HepG2 (cell line): ENCODE data around the gene ATIC. TPM values are rescaled to one million over a fixed set of nuclear protein-coding genes. Genes with fewer than 3 reads are reported as not detected.

Experiments
- BORCS8-MEF2B ChIP-seq: sonication (generic); formaldehyde crosslinking; IDR thresholded peaks from 2 replicates; pipeline ENCODE4 v1.8.0; 2022; ENCODE audit warnings: mild to moderate bottlenecking, missing genetic modification reagents
- E2F2 ChIP-seq: sonication (generic); formaldehyde crosslinking; IDR thresholded peaks from 2 replicates; pipeline ENCODE4 v1.4.0; 2020; ENCODE audit warnings: missing genetic modification reagents, borderline replicate concordance
- HIVEP1 ChIP-seq: sonication (generic); formaldehyde crosslinking; IDR thresholded peaks from 2 replicates; pipeline ENCODE4 v1.4.0; 2020; ENCODE audit warnings: mild to moderate bottlenecking, missing genetic modification reagents
- MAZ ChIP-seq, 2 experiments: sonication (generic) in 1 of 2; formaldehyde crosslinking in 1 of 2; IDR thresholded peaks; 2 replicates each; pipeline versions ENCODE4 v1.5.0 to v1.6.1; 2012 to 2020; ENCODE audit warnings: low read depth in 2 of 2, mild to moderate bottlenecking in 2 of 2, borderline replicate concordance in 1 of 2, improper control_type of control experiment in 1 of 2, low read length in 1 of 2, missing genetic modification reagents in 1 of 2, moderate library complexity in 1 of 2
- MTERF4 ChIP-seq: sonication (generic); formaldehyde crosslinking; IDR thresholded peaks from 2 replicates; pipeline ENCODE4 v1.8.0; 2023; ENCODE audit warnings: mild to moderate bottlenecking, missing genetic modification reagents
- NFKBIZ ChIP-seq: IDR thresholded peaks from 2 replicates; pipeline ENCODE4 v1.6.1; 2018; ENCODE audit warnings: missing genetic modification reagents, missing compliant biosample characterization
- REL ChIP-seq: sonication (generic); formaldehyde crosslinking; conservative IDR thresholded peaks from 2 replicates; pipeline ENCODE4 v1.8.0; 2022; ENCODE audit warnings: mild to moderate bottlenecking, missing genetic modification reagents, moderate library complexity
- TAF1 ChIP-seq: sonication (generic); formaldehyde crosslinking; IDR thresholded peaks from 2 replicates; pipeline ENCODE4 v1.4.0; 2020; ENCODE audit warnings: missing genetic modification reagents
- ZBTB14 ChIP-seq: sonication (generic); formaldehyde crosslinking; IDR thresholded peaks from 2 replicates; pipeline ENCODE4 v1.4.0; 2020; ENCODE audit warnings: missing genetic modification reagents
- ZBTB38 ChIP-seq: sonication (generic); formaldehyde crosslinking; IDR thresholded peaks from 2 replicates; pipeline ENCODE4 v1.5.1; 2020; ENCODE audit warnings: mild to moderate bottlenecking, missing genetic modification reagents
- ZBTB7A ChIP-seq: sonication (generic); formaldehyde crosslinking; IDR thresholded peaks from 2 replicates; pipeline ENCODE4 v1.8.0; 2022; ENCODE audit warnings: mild to moderate bottlenecking, missing genetic modification reagents
- ZNF350 ChIP-seq: sonication (generic); formaldehyde crosslinking; IDR thresholded peaks from 2 replicates; pipeline ENCODE4 v1.4.0; 2020; ENCODE audit warnings: mild to moderate bottlenecking, low read depth, missing genetic modification reagents, borderline replicate concordance
- ZNF710 ChIP-seq: sonication (generic); formaldehyde crosslinking; IDR thresholded peaks from 2 replicates; pipeline ENCODE4 v1.5.0; 2020; ENCODE audit warnings: mild to moderate bottlenecking, missing genetic modification reagents, borderline replicate concordance
- polyA plus RNA-seq, 8 experiments: library from polyadenylated mRNA; depleted of rRNA in 3 of 8; stranded (reverse) in 7 of 8; unstranded in 1 of 8; fragments of >200 nt; fragmentation: Illumina TruSeq in 4 of 8; extraction: Trizol in 4 of 8; gene quantifications; 2 replicates each; pipeline versions ENCODE4 v1.2.1 to v1.2.3, GENCODE V29; 2011 to 2016; ENCODE audit warnings: low read depth in 4 of 8, missing spikeins in 1 of 8, mixed read lengths in 1 of 8; ENCODE audit not compliant: insufficient read depth in 1 of 8
- total RNA-seq, 5 experiments: library from RNA; depleted of rRNA; stranded (reverse); fragments of >200 nt; fragmentation: Illumina TruSeq; extraction: Trizol; gene quantifications; 2 replicates each; pipeline ENCODE4 v1.2.3, GENCODE V29; 2016; ENCODE audit warnings: low read depth in 1 of 5
- TF ChIP-seq, protein P1 (sequence below): IDR thresholded peaks from 2 replicates; pipeline ENCODE4 v1.6.1; 2018; ENCODE audit warnings: missing genetic modification reagents, mild to moderate bottlenecking, missing compliant biosample characterization
- TF ChIP-seq, protein P2 (sequence below): sonication (generic); formaldehyde crosslinking; IDR thresholded peaks from 2 replicates; pipeline ENCODE4 v1.8.0; 2022; ENCODE audit warnings: low read depth, missing genetic modification reagents
- TF ChIP-seq, protein P3 (sequence below): sonication (generic); formaldehyde crosslinking; conservative IDR thresholded peaks from 2 replicates; pipeline ENCODE4 v1.8.0; 2022; ENCODE audit warnings: low read depth, missing genetic modification reagents

Gene ATIC
- total and polyA plus RNA-seq, 2 of the 13 experiments (the other 11 are each of a cell fraction or from before 2014, with no cell fraction given), result 89.8 to 146 TPM

DNA sequence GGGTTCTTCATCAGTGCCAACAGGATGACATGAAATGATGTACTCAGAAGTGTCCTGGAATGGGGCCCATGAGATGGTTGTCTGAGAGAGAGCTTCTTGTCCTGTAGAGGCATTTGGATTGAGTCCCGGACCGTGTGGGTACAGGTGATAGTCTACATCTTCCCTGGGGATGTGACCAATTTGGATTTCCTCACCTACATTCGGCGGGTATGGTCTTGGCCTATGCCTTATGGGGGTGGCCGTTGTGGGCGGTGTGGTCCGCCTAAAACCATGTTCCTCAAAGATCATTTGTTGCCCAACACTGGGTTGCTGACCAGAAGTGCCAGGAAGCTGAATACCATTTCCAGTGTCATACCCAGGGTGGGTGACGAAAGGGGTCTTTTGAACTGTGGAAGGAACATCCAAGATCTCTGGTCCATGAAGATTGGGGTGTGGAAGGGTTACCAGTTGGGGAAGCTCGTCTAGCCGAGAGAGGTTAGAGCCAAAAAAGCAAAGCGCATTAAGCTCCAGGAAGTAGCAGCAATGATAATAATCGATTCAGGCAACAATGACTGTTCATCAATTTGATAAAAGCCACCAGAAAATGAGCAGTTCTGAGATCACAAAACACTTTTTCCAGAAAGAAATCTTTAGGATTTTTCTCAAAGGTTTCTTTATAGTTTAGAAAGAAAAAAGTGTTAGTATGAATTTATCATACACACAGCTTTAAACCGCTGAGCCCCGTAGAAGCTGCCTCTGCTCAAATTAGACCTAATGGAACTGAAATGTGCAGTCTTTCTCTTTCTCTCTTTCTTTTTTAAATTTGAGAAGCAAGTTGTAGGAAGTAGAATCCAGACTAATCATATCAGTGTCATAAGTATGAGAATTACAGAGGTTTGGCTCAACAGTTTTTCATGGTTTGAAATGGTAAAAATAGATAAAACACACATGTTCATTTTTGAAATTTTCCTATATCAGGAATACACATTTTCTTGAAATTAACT is 60.3 kb downstream of the ATIC start (continued):
- TF ChIP-seq ZBTB38 (CRISPR knock-in tag) (0 out of 2 replicates have a peak, but pooled peaks have one; percentile 46), TAF1 (no peak), ZNF710 (CRISPR knock-in tag) (no peak), ZBTB7A (CRISPR knock-in tag) (0 out of 2 replicates have a peak, but pooled peaks have one; percentile 22), MTERF4 (CRISPR knock-in tag) (no peak), ZNF350 (CRISPR knock-in tag) (0 out of 2 replicates have a peak, but pooled peaks have one; percentile 17), NFKBIZ (no peak), E2F2 (CRISPR knock-in tag) (0 out of 2 replicates have a peak, but pooled peaks have one; percentile 32), HIVEP1 (CRISPR knock-in tag) (no peak), ZBTB14 (no peak), MAZ (IDR thresholded peaks at IDR 0.05; ENCODE audit: borderline replicate concordance, low read depth, low read length) (no peak), MAZ (CRISPR knock-in tag; IDR thresholded peaks at IDR 0.05; ENCODE audit: low read depth) (no peak), BORCS8-MEF2B (0 out of 2 replicates have a peak, but pooled peaks have one; percentile 51), REL (CRISPR knock-in tag) (no peak)
- TF ChIP-seq, protein P1, sequence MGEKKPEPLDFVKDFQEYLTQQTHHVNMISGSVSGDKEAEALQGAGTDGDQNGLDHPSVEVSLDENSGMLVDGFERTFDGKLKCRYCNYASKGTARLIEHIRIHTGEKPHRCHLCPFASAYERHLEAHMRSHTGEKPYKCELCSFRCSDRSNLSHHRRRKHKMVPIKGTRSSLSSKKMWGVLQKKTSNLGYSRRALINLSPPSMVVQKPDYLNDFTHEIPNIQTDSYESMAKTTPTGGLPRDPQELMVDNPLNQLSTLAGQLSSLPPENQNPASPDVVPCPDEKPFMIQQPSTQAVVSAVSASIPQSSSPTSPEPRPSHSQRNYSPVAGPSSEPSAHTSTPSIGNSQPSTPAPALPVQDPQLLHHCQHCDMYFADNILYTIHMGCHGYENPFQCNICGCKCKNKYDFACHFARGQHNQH (CRISPR knock-in tag), result no peak
- TF ChIP-seq, protein P2, sequence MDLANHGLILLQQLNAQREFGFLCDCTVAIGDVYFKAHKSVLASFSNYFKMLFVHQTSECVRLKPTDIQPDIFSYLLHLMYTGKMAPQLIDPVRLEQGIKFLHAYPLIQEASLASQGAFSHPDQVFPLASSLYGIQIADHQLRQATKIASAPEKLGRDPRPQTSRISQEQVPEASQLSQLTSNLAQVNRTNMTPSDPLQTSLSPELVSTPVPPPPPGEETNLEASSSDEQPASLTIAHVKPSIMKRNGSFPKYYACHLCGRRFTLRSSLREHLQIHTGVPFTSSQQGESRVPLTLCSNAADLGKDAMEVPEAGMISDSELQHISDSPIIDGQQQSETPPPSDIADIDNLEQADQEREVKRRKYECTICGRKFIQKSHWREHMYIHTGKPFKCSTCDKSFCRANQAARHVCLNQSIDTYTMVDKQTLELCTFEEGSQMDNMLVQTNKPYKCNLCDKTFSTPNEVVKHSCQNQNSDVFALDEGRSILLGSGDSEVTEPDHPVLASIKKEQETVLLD, result no peak
- TF ChIP-seq, protein P3, sequence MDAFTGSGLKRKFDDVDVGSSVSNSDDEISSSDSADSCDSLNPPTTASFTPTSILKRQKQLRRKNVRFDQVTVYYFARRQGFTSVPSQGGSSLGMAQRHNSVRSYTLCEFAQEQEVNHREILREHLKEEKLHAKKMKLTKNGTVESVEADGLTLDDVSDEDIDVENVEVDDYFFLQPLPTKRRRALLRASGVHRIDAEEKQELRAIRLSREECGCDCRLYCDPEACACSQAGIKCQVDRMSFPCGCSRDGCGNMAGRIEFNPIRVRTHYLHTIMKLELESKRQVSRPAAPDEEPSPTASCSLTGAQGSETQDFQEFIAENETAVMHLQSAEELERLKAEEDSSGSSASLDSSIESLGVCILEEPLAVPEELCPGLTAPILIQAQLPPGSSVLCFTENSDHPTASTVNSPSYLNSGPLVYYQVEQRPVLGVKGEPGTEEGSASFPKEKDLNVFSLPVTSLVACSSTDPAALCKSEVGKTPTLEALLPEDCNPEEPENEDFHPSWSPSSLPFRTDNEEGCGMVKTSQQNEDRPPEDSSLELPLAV (CRISPR knock-in tag), result no peak
